Common myeloid progenitor, CD34-positive (primary cell): ENCODE data around the gene HADH.
"Not testable (repeated sequence)": the region's sequence is repeated elsewhere in the genome, so short reads cannot be mapped to it uniquely, and the experiment has no call there.

Experiments
- CTCF ChIA-PET: fragments of 350-600 bp; sonication (Branson Sonifier 250); formaldehyde crosslinking; loops from one replicate; lab custom pipeline; 2021; ENCODE audit warnings: antibody characterized with exemption; lab: Charles Lee
- POLR2A ChIA-PET: fragments of 350-600 bp; sonication (Branson Sonifier 250); formaldehyde crosslinking; loops from one replicate; lab custom pipeline; 2021; ENCODE audit warnings: antibody characterized with exemption; lab: Charles Lee
- DNase-seq, 3 donors: peaks; one replicate each; pipeline versions ENCODE4 v3.0.0 to v3.0.0-alpha.2; 2013
- H3K27ac ChIP-seq, 2 experiments: 1 replicate in 1 of 2; 2 replicates in 1 of 2; pipeline ENCODE4 v1.7.0; 2013; ENCODE audit warnings: inconsistent platforms in 2 of 2, low read length in 2 of 2, mild to moderate bottlenecking in 2 of 2, low read depth in 1 of 2, moderate library complexity in 1 of 2; ENCODE audit not compliant: severe bottlenecking in 2 of 2, insufficient read depth in 1 of 2, poor library complexity in 1 of 2
- H3K27me3 ChIP-seq, 5 experiments: replicated peaks in 2 of 5; 1 replicate in 3 of 5; 2 replicates in 2 of 5; pipeline versions ENCODE4 v1.6.1 to v1.7.0; 2013; ENCODE audit warnings: low read length in 4 of 5, mild to moderate bottlenecking in 2 of 5, moderate library complexity in 2 of 5, inconsistent platforms in 1 of 5; ENCODE audit not compliant: insufficient read depth in 5 of 5, control insufficient read depth in 4 of 5
- H3K36me3 ChIP-seq, 4 experiments: 1 replicate in 2 of 4; 2 replicates in 2 of 4; pipeline versions ENCODE4 v1.6.1 to v1.7.0; 2013; ENCODE audit warnings: low read length in 3 of 4, control low read depth in 1 of 4, mild to moderate bottlenecking in 1 of 4; ENCODE audit not compliant: control insufficient read depth in 4 of 4, insufficient read depth in 4 of 4
- H3K4me1 ChIP-seq, 4 experiments: 1 replicate in 3 of 4; 2 replicates in 1 of 4; pipeline versions ENCODE4 v1.6.1 to v1.7.1; 2013; ENCODE audit warnings: low read length in 3 of 4, mild to moderate bottlenecking in 3 of 4, control low read depth in 1 of 4, inconsistent platforms in 1 of 4, moderate library complexity in 1 of 4; ENCODE audit not compliant: control insufficient read depth in 4 of 4, insufficient read depth in 4 of 4; ENCODE audit errors: control extremely low read depth in 1 of 4
- H3K4me3 ChIP-seq, 7 experiments: 1 replicate in 4 of 7; 2 replicates in 3 of 7; pipeline versions ENCODE4 v1.5.1 to v1.7.0; 2013; ENCODE audit warnings: mild to moderate bottlenecking in 7 of 7, low read length in 6 of 7, moderate library complexity in 6 of 7, inconsistent platforms in 2 of 7, low read depth in 2 of 7, control low read depth in 1 of 7; ENCODE audit not compliant: insufficient read depth in 4 of 7, control insufficient read depth in 1 of 7; ENCODE audit errors: extremely low read depth in 1 of 7
- H3K9me3 ChIP-seq, 5 experiments: 1 replicate in 4 of 5; 2 replicates in 1 of 5; pipeline versions ENCODE4 v1.6.1 to v1.7.1; 2013; ENCODE audit warnings: low read length in 4 of 5, mild to moderate bottlenecking in 2 of 5, inconsistent platforms in 1 of 5, low read depth in 1 of 5, moderate library complexity in 1 of 5; ENCODE audit not compliant: control insufficient read depth in 4 of 5, insufficient read depth in 2 of 5; ENCODE audit errors: control extremely low read depth in 1 of 5
- WGBS: methylation state at CpG from one replicate; pipeline ENCODE4 v1.1.5; 2013; ENCODE audit not compliant: insufficient coverage; 5-methylcytosine and 5-hydroxymethylcytosine counted together

Gene HADH

DNA sequence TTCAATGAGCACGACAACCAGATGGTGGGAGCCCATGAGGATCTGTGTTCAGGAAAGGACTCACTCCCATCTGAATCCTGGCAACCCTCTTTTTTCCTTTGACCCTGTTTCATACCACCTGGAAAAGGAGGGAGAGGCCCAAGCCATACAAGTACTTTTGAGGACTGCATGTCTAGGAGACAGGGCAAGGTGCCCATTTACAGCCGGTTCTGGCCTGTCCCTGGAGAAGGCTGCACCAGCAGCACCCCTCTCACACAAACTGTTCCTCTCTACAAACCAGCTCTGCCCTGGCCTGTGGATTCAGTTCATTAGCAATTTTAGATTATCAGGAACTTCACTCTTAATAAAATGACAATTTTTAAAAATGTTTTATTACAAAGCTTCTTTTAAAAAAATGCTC, 57.5 kb downstream of the HADH start:
- ChIA-PET POLR2A (no interaction called here), CTCF (interaction anchor here (1.9 to 4.3 kb wide), 2 partner anchors 10 to 12 kb away, joined by 4 to 22 read pairs; no protein-coding TSS in a partner anchor)
- H3K4me3 ChIP-seq = no peak overlapping the region
- no peaks in the 10 kb centered on the region for H3K27me3 ChIP-seq
- 100% methylated on average over 1 of the region's 2 CpGs for WGBS
- H3K9me3 ChIP-seq = no peaks in the 10 kb centered on the region
- H3K36me3 ChIP-seq = peaks cover 0 to 3% (median 0%) of the 10 kb centered on the region in 4 experiments
- peaks cover 0 to 5% (median 0%) of the 10 kb centered on the region in 4 experiments for H3K4me1 ChIP-seq
- H3K27ac ChIP-seq = no peak overlapping the region
- DNase-seq = no peak

DNA sequence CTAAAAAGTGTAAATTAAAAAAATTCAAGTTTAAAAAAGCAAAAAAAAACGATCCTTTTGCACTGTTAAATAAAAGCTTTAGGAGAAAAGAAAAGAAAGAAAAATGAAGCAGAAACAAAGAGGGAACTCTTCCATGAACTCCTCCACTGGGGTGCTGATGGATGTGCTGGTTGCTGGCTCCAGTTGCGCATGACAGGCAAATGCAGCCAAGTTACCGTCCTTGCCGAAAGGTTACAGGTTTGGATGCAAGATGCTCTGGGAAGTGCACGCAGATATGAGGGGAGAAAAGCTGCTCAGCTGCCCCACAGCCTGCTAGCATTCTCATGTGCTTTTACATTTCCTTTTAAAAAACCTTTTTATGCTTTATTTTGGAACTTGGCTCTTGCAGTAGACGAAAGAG, 58.5 kb downstream of the HADH start:
- CTCF ChIA-PET = interaction anchor here (0.6 to 4.3 kb wide), 4 partner anchors 9 to 525 kb away, joined by 3 to 22 read pairs (median 4); no protein-coding TSS in a partner anchor
- Histone ChIP-seq H3K36me3 (peaks cover 0 to 7% (median 0%) of the 10 kb centered on the region in 4 experiments), H3K9me3 (no peaks in the 10 kb centered on the region), H3K4me1 (peaks cover 0 to 5% (median 0%) of the 10 kb centered on the region in 4 experiments), H3K27me3 (no peaks in the 10 kb centered on the region), H3K4me3 (no peak overlapping the region), H3K27ac (no peak overlapping the region)
- 100% methylated on average over 4 of the region's 6 CpGs for WGBS
- DNase-seq = no peak
- POLR2A ChIA-PET = no interaction called here

DNA sequence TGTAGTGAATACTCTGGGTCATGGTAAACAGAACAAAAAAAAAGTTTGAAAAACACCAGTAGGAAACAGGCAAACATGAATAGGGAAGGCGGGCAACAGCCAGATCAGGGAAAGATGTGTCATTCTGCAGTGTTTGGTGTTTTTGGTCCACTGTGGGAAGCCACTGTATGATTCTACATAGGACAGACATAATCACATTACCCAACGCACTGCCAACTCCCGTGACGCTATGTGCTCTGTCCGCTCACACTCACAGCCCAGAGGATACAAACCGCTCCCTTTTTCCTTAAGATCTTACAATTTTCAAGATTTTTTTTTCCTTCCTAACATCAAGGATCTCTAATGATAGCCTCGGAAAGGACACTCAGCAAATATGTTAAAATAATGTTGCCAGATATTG, 59.3 kb downstream of the HADH start:
- Histone ChIP-seq H3K4me1 (peaks cover 0 to 5% (median 0%) of the 10 kb centered on the region in 4 experiments), H3K4me3 (no peak overlapping the region), H3K9me3 (no peaks in the 10 kb centered on the region), H3K27ac (no peak overlapping the region), H3K36me3 (peaks cover 0 to 10% (median 0%) of the 10 kb centered on the region in 4 experiments), H3K27me3 (peaks cover 0 to under 1% (median 0%) of the 10 kb centered on the region in 5 experiments)
- 100% methylated on average over 5 of the region's 7 CpGs for WGBS
- DNase-seq = no peak
- ChIA-PET CTCF (interaction anchor here (1.1 to 4.3 kb wide), 3 partner anchors 10 to 524 kb away, joined by 3 to 22 read pairs (median 5); no protein-coding TSS in a partner anchor), POLR2A (no interaction called here)

DNA sequence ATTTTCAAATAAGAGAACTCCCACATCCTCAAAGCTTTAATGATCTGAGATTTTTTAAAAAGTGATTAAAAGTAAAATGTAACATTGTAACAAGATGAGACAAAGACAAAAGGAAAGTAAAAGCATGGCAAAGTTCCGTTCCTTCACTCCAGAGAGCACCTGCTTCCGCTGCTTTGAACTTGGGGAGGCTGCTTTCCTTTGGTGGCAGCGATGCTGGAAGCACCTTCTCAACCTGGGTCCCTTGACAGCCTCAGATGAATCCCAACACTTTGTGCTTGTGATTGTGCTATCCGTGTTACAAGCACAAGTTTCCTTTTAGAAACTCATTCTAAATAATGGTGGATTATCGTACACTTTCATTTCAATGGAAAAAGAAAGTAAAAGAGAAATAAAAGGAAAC, 59.7 kb downstream of the HADH start:
- Histone ChIP-seq H3K4me3 (peak overlapping the region in 1 of 7 experiments; percentile 43), H3K27me3 (peaks cover 0 to 4% (median 2%) of the 10 kb centered on the region in 5 experiments), H3K9me3 (no peaks in the 10 kb centered on the region), H3K27ac (no peak overlapping the region), H3K36me3 (peaks cover 0 to 11% (median 0%) of the 10 kb centered on the region in 4 experiments), H3K4me1 (peaks cover 0 to 1% (median 0%) of the 10 kb centered on the region in 4 experiments)
- no peak for DNase-seq
- CTCF ChIA-PET = interaction anchor here (1.1 kb wide), 1 partner anchor 10 kb away, joined by 5 read pairs; no protein-coding TSS in a partner anchor
- 94% methylated on average over 3 of the region's 5 CpGs for WGBS
- POLR2A ChIA-PET = no interaction called here

DNA sequence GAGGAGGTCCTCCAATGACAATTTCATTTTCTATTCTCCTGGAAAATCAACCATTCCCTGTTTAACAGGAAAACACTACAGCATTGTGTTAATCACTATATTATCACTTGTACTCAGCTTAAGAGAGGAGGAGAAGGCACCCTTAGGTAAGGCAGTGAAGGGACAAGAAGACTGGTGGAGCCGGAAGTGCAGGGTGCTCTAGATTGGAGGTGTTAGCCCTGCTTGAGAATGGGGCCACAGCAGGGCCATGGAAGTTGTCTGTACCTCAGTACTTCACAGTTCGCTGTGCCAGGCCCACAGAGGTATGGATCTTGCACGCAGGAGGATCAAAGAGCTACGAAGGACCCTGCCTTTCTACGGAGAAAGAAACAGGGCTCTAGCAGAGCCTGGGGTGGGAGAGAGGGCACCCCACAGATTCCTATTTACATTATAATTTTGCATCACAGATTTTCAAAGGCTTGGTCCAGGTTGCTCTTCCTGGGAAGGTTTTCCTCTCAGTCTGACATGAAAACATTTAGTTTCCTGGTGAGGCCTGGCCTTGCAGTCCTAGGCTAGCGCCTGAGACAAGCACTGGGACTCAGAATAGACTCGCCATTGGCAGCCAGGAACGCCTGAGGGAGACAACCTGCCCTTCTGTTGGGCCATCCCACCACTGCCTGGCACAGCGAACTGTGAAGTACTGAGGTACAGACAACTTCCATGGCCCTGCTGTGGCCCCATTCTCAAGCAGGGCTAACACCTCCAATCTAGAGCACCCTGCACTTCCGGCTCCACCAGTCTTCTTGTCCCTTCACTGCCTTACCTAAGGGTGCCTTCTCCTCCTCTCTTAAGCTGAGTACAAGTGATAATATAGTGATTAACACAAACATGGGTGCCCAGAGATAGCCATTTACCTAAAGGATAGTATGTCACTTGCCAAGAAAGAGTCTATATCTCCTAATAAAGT, 60.8 kb downstream of the HADH start:
- H3K27ac ChIP-seq, H3K4me1 ChIP-seq, H3K4me3 ChIP-seq, DNase-seq, POLR2A ChIA-PET, H3K9me3 ChIP-seq, H3K27me3 ChIP-seq: not testable (repeated sequence)
- H3K36me3 ChIP-seq = peaks cover 0 to 11% (median 0%) of the 10 kb centered on the region in 4 experiments
- CTCF ChIA-PET = interaction anchor here (1.1 kb wide), 1 partner anchor 9 kb away, joined by 5 read pairs; no protein-coding TSS in a partner anchor
- 97% methylated on average over 3 of the region's 10 CpGs for WGBS

DNA sequence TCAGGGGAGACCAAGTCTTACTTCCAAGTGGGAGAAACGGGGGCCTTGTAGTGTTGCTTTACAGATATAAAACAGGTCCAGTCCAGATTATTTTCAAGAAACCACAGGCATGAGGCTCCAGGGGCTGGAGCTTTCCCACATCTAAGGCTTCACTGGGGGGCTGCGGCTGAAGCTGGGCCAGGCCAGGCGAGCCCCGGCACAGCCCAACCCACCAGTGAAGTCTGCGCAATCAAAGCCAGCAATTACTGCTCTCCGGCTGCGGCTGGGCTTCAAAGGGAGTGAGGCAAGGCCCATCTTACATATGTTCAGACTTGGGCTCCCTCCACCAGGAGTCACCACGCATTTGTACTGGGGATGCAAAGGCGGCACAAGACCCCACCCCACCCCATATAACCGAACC, 61.7 kb downstream of the HADH start:
- DNase-seq = no peak
- Histone ChIP-seq H3K4me1 (no peaks in the 10 kb centered on the region), H3K27ac (no peak overlapping the region), H3K9me3 (no peaks in the 10 kb centered on the region), H3K4me3 (no peak overlapping the region), H3K36me3 (peaks cover 0 to 11% (median 0%) of the 10 kb centered on the region in 4 experiments), H3K27me3 (peaks cover 0 to 8% (median 2%) of the 10 kb centered on the region in 5 experiments)
- ChIA-PET POLR2A (no interaction called here), CTCF (interaction anchor here (1.2 kb wide), 1 partner anchor 17 kb away, joined by 3 read pairs; no protein-coding TSS in a partner anchor)
- over 99% methylated on average over 8 of the region's 10 CpGs for WGBS
